Mesenteric fat pad (tissue), 1 donor: ENCODE results near the gene MYO5B. TPM values are rescaled to one million over a fixed set of nuclear protein-coding genes. Genes with fewer than 3 reads are reported as not detected.

Experiments
- DNase-seq: peaks from one replicate; pipeline ENCODE4 v3.0.0-alpha.2; 2020; ENCODE audit warnings: low spot score
- total RNA-seq: library from RNA; stranded (reverse); fragmentation: NEBNext Ultra II Directional; extraction: Animal tissue kit (Norgen Biotek cat#: 25700); gene quantifications from one replicate; pipeline ENCODE4 v1.2.1, GENCODE V29; 2021
- donor health status: DM: yes; HTN: yes; CAD: no.

Gene MYO5B
- total RNA-seq, 1 donor from 2014 or later = 1.6 TPM

GRCh38 chr18:50189160-50189559 is 5.8 kb downstream of the MYO5B start:
- no peak for DNase-seq

GRCh38 chr18:50188652-50189051 is 6.3 kb downstream of the MYO5B start:
- no peak for DNase-seq

GRCh38 chr18:50187659-50188058 is 7.3 kb downstream of the MYO5B start:
- DNase-seq = no peak

- DNase-seq = no peak
These were observed 8.6 kb downstream of the MYO5B start for GRCh38 chr18:50186385-50186784.

- no peak for DNase-seq
These were observed 11.4 kb downstream of the MYO5B start for GRCh38 chr18:50183556-50183955.

- no peak for DNase-seq
These were observed 12.4 kb downstream of the MYO5B start for GRCh38 chr18:50182511-50182910.

- no peak for DNase-seq
These were observed 13.4 kb downstream of the MYO5B start for GRCh38 chr18:50181590-50181989.

GRCh38 chr18:50179465-50179864 is 15.5 kb downstream of the MYO5B start:
- DNase-seq = no peak

- DNase-seq = no peak
These were observed 17.5 kb downstream of the MYO5B start for GRCh38 chr18:50177294-50177992.

- DNase-seq = no peak
These were observed 22.6 kb downstream of the MYO5B start for GRCh38 chr18:50172367-50172766.

- DNase-seq = no peak
These were observed 23.5 kb downstream of the MYO5B start for GRCh38 chr18:50171406-50171805.

GRCh38 chr18:50170004-50170403 is 24.9 kb downstream of the MYO5B start:
- no peak for DNase-seq

GRCh38 chr18:50169149-50169548 is 25.8 kb downstream of the MYO5B start:
- no peak for DNase-seq

- no peak for DNase-seq
These were observed 27.0 kb downstream of the MYO5B start for GRCh38 chr18:50167966-50168365.

- DNase-seq = no peak
These were observed 28.0 kb downstream of the MYO5B start for GRCh38 chr18:50166901-50167300.

GRCh38 chr18:50163505-50163904 is 31.4 kb downstream of the MYO5B start:
- DNase-seq = no peak

- DNase-seq = no peak
These were observed 32.3 kb downstream of the MYO5B start for GRCh38 chr18:50162486-50163304.

GRCh38 chr18:50161597-50162205 is 33.2 kb downstream of the MYO5B start:
- DNase-seq = no peak

- no peak for DNase-seq
These were observed 35.3 kb downstream of the MYO5B start for GRCh38 chr18:50159654-50160046.

GRCh38 chr18:50158866-50159653 is 35.9 kb downstream of the MYO5B start:
- no peak for DNase-seq

- DNase-seq = no peak
These were observed 39.5 kb downstream of the MYO5B start for GRCh38 chr18:50155406-50155805.
